Measurements from ENCODE around the gene CHMP2B.
A peak's percentile ranks its signal among the peaks of the same experiment; 100 is the strongest.
"Not testable (repeated sequence)": the region's sequence is repeated elsewhere in the genome, so short reads cannot be mapped to it uniquely, and the experiment has no call there.

Gene CHMP2B

DNA sequence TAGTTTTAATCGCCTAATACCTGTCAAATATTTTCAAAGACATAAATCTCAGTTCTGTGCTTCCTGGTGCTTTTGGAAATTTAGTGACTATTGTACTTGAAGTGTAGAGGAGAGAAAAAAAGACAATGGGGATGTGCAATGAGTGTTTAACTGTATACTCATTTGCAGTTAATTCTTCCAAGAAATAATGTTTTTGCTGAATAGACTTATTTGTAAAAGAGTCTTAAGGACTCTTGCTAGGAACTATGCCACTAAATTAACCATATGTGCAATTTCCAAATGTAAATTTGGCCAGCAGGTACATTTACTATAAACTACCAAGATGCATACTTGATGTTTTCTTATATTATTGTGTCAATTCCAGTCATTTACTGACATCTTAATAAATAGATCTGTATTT lies 2.0 kb downstream of the CHMP2B start:
- no peak for DNase-seq (ENCODE audit: low spot score)

DNA sequence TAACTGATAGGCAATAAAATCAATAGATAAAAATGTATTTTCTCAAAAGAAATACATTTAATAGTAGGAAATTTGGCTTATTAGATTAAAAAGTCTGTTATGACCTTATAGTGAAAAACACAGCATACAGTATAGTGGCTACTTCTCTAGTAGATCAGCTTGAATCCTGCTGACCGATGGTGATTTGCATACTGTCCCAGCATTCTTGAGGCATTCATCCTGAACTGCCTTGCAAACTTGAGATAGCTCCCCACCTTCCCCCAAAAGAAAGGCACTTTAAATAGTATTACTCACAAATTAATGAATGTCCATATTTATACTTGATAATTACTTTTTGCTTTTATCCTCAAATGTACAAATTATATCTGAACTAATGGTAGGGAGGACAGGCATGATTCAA lies 6.7 kb downstream of the CHMP2B start:
- DNase-seq (ENCODE audit: low spot score) = no peak

DNA sequence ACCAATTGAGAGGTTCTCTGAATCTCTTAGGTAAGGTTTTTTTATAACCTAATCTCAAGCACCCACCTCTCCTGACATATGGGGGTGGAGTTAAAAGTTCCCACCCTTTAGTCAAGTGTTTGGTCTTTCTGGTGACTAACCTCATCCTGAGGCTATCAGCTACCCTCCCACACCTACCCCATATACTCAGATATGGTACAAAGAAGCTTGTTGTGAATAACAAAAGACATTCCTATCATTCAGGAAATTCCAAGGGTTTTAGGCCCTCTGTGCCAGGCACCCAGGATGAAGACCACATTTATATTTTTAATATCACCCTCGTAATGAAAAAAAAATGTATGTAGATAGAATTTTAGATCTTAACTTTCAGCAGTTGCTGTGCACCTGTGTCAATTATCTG lies 9.0 kb downstream of the CHMP2B start:
- DNase-seq (ENCODE audit: low spot score) = no peak

DNA sequence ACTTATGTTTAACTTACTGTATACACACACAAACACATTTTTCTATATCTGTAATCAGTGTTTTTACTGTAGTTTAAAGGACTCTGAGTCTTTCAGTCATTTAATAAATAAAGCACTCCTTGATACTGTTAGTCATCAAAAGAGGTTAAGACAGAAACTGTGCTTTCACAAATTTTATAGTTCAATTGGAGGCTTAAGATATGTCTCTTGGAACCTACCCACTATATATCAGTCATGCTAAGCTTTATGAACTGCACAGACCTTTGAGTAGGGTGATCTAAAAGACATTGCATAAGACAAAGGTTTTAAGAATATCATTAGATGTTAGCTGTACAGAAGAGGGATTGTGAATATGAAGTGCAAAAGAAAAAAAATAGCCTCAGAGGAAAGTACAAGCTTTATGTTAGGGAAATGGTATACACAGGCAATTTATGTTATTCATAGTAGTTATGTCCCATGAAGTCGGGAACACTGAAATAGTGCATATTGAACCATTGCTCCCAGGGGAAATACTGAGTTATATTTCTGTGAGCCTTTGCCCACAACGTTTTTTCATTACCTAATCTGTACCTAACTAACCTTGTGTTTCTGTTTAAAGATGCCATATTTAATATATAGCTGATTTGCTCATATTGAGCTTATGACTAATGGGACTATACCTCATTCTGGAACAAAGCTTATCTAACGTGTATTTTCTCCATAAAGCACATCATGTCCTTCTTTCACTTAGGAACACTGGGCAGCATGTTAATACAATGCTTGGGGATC lies 19.7 kb downstream of the CHMP2B start:
- DNase-seq (ENCODE audit: low spot score) = no peak

GRCh38 chr3:87247430-87247773 lies 20.3 kb downstream of the CHMP2B start:
- no peak for DNase-seq (ENCODE audit: low spot score)

DNA sequence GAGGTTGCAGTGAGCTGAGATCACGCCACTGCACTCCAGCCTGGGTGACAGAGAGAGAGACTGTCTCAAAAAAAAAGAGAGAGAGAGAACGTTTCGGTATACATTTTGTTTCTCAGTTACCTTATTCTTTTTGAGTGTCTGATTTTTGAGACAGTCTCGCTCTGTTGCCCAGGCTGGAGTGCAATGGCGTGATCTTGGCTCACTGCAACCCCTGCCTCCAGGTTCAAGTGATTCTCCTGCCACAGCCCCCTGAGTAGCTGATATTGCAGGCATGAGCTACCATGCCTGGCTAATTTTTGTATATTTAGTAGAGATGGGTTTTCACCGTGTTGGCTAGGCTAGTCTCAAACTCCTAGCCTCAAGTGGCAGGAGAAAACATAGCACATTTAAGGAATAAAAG lies 21.1 kb downstream of the CHMP2B start:
- DNase-seq (ENCODE audit: low spot score) = not testable (repeated sequence)

DNA sequence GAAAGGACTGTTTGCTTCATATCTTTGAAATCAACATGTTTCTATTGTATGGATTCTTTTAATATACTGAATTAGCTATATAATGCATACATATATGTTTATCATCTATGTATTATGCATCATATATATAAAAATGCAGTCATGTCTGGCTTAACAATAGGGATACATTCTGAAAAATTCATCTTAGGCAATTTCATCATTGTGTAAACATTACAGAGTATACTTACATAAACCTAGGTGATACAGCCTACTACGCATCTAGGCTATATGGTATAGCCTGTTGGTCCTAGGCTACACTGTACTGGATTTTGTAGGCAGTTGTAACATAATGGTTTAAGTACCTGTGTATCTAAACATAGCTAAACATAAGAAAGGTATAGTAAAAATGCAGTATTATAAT lies 21.7 kb downstream of the CHMP2B start:
- no peak for DNase-seq (ENCODE audit: low spot score)

DNA sequence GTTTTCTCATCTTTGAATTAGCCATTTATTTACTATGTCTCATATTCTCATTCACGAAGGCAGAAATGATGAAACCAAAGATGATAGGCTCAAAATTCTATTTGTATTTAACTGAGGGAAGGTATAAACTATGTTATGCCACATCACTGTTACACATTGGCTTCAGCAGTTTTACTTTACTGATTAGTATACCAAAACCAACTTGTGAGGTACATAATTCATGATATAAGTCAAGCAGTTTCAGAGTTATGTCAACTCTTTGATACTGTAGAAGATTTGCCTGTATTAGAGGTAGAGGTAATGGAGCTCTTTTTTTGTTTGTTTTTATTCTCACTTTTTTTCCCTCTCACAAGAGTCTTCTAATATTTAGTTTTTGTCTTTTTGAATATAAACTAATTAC lies 22.9 kb downstream of the CHMP2B start:
- DNase-seq (ENCODE audit: low spot score) = no peak

DNA sequence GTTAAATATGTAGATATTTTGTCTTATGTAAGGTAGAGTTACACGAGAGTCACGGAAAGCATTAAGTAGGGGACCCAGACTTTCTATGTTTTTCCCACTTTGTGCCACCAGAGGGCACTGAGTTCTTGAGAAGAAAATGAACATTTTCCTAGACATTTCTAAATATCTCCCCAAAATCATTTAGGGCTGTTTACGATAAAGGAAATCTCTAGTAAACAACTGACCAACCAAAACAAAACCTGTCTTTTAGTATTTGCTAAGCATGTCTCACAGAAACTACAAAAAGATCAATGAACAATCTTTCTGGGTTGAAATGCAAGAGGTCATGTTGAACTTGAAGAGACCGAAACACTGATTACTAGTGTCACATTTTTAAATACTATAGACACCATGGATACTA lies 33.2 kb downstream of the CHMP2B start:
- peak; percentile 15 for DNase-seq (ENCODE audit: low spot score)

- no peak for DNase-seq (ENCODE audit: low spot score)
These were observed 34.8 kb downstream of the CHMP2B start for GRCh38 chr3:87261925-87262324.

- no peak for DNase-seq (ENCODE audit: low spot score)
These were observed 41.0 kb downstream of the CHMP2B start for GRCh38 chr3:87267953-87268645.

GRCh38 chr3:87268646-87269211 lies 41.6 kb downstream of the CHMP2B start:
- DNase-seq (ENCODE audit: low spot score) = no peak

- no peak for DNase-seq (ENCODE audit: low spot score)
These were observed 42.6 kb downstream of the CHMP2B start for GRCh38 chr3:87269723-87270122.

DNA sequence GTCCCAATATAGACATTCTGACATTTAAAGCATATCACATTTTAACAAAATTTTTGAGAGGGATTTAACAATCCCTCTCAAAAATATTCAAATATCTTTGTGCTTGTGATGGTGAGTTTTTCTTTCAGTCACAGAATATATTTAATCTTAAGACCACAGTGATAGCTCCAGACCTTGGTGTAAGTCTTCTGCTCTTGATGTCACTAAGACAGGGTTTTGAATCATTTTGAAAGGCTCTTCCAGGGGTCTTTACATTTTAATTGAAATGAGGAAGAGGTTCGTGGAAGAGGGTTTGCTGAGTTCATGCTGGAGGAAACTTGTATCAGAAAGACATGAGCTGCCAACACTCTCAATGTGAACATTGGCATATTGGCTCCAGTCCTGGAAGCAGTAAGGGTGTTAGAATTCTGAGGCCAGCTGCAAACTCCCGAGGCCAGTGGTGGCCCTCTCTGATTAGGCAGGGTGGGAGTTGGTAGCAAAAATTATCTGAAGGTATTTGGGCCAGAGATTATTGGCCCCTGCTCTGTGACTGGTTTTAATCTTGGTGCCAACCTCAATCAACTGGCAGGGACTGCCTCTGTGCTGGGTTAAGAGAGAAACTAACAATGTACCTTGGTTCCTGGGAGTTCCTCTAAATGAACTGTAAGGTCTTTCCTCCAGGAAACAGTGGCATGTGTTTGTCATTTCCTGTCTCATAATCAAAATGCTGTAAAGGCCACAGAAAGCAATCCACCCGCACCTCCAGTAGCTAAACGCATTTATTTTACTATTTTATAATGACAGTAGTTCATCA lies 44.0 kb downstream of the CHMP2B start:
- DNase-seq (ENCODE audit: low spot score) = no peak

GRCh38 chr3:87272718-87273341 lies 45.7 kb downstream of the CHMP2B start:
- no peak for DNase-seq (ENCODE audit: low spot score)

- DNase-seq (ENCODE audit: low spot score) = no peak
These were observed 49.4 kb downstream of the CHMP2B start, which contains the start of gene POU1F1 for GRCh38 chr3:87276484-87276883. TSS of gene POU1F1 (minus strand) at chr3:87276584. CDS start at chr3:87276462, 122 bp downstream.

DNA sequence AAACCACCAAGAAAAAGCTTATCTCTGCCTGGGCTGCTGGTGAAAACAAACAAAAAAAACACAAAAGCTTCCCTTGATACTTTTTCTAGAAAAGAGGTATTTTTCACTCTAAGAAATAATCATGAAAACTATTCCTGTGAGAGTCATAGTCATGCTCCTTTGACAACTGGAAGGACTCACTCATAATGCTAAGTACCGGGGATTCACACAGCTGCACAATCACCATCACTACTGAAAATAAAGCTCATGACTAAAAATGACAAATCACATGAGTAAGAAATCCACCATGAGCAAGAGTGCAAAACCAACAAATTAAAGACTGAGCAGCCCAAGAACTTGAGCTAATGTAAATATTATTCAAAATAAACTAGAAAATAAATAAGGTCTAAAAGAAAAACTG lies 59.9 kb downstream of the CHMP2B start:
- no peak for DNase-seq (ENCODE audit: low spot score)

DNA sequence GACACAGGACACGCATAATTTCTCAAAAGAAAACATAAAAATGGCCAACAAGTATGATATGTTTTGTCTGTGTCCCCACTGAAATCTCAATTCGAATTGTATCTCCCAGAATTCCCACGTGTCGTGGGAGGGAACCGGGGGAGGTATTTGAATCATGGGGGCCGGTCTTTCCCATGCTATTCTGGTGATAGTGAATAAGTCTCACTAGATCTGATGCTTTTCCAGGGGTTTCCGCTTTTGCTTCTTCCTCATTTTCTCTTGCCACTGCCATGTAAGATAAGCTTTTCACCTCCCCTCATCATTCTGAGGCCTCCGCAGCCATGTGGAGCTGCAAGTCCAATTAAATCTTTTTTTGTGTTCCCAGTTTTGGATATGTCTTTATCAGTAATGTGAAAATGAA lies 61.3 kb downstream of the CHMP2B start:
- DNase-seq (ENCODE audit: low spot score) = no peak

DNA sequence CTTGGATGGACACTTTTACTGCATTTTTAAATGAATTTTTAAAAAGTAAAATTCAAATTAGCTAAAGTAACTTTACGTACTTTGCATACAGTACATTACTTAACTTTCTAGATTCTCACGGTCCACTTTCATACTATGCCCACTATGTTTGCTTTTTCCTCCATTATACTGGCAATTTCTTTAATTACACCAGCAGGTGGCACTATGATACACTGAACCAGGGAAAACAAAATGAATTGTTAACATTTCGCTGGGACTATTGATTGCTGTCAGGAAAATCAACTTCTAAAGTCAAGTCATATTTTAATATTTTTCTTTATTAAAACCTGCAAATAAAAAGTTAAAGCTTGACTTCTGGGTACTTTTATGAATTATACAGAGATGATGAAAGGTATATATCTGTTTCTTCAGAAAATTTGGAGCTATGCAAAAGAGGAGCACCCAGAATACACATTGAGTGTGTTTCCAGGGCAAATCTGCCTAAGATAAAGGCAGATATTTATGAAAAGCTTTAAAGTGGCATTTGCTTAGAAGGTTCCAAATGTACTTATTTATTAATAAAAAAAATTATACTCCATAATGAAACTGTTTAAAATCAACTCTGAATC lies 71.1 kb downstream of the CHMP2B start:
- DNase-seq (ENCODE audit: low spot score) = peak; percentile 31

DNA sequence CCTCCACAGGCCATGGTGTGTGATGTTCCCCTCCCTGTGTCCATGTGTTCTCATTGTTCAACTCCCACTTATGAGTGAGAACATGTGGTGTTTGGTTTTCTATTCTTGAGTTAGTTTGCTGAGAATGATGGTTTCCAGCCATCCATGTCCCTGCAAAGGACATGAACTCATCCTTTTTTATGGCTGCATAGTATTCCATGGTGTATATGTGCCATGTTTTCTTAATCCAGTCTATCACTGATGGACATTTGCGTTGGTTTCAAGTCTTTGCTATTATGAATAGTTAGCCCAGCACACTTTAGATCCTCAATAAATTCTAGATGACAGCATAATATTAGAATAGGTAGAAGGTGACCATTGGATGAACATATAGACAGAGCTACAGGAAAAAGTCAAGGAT lies 77.9 kb downstream of the CHMP2B start:
- not testable (repeated sequence) for DNase-seq (ENCODE audit: low spot score)

Measured in CD4-positive, alpha-beta T cell treated with Interleukin-6 at 100 ng/mL for 8 hours (primary cell).